ENCODE results near the gene FYB1.
"Not testable (repeated sequence)": the region's sequence is repeated elsewhere in the genome, so short reads cannot be mapped to it uniquely, and the experiment has no call there.

FYB1 gene, protein sequence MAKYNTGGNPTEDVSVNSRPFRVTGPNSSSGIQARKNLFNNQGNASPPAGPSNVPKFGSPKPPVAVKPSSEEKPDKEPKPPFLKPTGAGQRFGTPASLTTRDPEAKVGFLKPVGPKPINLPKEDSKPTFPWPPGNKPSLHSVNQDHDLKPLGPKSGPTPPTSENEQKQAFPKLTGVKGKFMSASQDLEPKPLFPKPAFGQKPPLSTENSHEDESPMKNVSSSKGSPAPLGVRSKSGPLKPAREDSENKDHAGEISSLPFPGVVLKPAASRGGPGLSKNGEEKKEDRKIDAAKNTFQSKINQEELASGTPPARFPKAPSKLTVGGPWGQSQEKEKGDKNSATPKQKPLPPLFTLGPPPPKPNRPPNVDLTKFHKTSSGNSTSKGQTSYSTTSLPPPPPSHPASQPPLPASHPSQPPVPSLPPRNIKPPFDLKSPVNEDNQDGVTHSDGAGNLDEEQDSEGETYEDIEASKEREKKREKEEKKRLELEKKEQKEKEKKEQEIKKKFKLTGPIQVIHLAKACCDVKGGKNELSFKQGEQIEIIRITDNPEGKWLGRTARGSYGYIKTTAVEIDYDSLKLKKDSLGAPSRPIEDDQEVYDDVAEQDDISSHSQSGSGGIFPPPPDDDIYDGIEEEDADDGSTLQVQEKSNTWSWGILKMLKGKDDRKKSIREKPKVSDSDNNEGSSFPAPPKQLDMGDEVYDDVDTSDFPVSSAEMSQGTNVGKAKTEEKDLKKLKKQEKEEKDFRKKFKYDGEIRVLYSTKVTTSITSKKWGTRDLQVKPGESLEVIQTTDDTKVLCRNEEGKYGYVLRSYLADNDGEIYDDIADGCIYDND

DNA sequence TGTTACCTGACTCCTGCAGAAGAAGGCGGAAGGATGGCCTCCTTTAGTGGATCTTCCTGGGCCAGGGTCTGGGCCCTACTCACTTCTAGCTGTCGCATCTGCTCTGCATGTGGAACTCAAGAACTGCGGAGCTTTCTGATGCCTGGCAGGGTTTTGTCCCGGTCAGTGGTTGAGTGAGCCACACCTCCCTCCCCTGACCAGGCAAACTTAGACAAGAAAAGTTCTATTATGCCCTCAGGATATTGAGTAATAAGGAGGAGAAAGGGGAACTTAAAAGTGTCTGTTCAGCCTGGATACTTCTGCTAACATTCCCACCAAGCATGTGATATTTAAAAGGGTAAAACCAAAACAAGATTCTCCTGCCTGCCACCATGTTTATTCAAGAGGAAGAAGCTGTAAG, at the start of gene FYB1:
Gene FYB1 (minus strand): TSS at position 127 of the 400 bp plus-strand sequence. CDS start 16,603 bp downstream, outside the sequence.
- no peak for DNase-seq

DNA sequence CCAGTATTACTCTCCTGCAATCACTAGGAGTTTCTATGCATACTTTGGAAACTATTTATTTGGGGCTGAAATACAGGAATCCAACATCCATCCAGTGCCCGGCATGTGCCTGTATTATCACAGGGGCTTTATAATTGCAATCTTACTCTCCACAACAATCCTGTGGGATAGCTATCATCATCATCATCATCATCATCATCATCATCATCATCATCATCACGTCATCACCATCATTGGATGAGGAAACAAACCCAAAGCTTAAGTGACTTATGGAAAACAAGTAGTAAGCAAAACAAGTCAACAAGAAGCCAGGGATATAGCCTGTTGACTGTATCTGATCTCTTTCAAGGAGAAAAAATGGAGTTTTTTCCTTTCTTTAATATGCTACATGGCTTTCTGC, 47.8 kb upstream of the FYB1 start:
- DNase-seq, result no peak

GRCh38 chr5:39266442-39266841, 47.1 kb upstream of the FYB1 start:
- DNase-seq, result peak; percentile 22

- no peak for DNase-seq
Observed at GRCh38 chr5:39264528-39264927, 45.2 kb upstream of the FYB1 start.

GRCh38 chr5:39262981-39263380, 43.6 kb upstream of the FYB1 start:
- DNase-seq, result no peak

- no peak for DNase-seq
Observed at GRCh38 chr5:39260095-39260494, 40.7 kb upstream of the FYB1 start.

- no peak for DNase-seq
Observed at GRCh38 chr5:39257554-39257953, 38.2 kb upstream of the FYB1 start.

- DNase-seq, result peak; percentile 66
Observed at GRCh38 chr5:39256477-39257235, 37.3 kb upstream of the FYB1 start.

- DNase-seq, result no peak
Observed at GRCh38 chr5:39255406-39255805, 36.0 kb upstream of the FYB1 start.

DNA sequence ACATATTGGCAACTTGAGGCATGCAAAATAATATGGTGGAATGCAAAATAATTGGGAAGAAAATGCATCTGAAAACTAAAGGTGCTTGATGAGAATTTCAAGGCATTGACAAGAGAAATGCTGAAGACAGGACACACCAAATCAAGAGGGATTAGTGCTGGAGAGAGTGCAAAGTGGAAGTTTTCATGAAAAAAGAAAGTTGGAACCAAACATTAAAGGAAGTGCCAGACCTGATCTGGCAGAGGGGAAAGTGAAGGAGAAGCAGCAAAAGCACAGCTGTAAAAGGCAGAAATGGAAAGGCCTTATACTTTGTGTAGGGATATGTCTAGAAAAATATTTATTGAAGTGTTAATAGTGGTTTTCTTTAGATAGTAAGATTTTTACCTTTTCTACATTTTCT, 35.3 kb upstream of the FYB1 start:
- DNase-seq, result no peak

DNA sequence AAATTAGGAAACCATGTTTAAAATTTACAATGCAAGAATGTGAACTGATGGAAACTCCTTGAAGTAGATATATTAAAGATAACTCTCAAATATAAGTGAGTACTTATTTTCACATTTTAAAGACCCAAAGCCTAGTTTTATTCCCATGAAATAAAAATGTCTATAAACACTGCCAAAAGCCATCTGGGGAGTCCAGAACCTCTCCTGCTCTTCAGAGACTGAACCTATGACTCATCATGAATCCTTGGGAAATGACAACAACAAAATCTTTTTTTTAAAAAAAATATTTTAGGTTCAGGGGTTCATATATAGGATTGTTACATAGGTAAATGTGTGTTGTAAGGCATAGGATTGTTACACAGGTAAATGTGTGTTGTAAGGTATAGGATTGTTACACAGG, 33.8 kb upstream of the FYB1 start:
- DNase-seq, result peak; percentile 24

GRCh38 chr5:39249564-39250274, 30.4 kb upstream of the FYB1 start:
- no peak for DNase-seq

DNA sequence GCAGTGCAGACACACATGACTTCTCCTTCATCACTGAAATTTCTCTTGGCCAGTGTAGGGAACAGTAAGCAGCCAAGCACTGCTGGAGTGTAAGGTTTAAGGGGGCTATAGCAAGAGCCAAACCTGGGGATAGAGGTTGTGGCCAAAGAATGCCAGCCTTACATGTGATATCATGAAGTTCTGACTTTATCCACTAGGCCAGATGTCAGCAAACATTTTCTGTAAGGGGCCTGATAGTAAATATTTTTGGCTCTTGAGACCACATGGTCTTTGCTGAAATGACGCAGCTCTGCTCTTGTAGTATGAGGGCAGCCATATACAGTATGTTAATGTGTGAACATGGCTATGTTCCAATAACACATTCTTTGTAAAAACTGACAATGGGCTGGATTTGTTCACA, 29.7 kb upstream of the FYB1 start:
- no peak for DNase-seq

- DNase-seq, result no peak
Observed at GRCh38 chr5:39240750-39241149, 21.4 kb upstream of the FYB1 start.

- no peak for DNase-seq
Observed at GRCh38 chr5:39238366-39239105, 19.2 kb upstream of the FYB1 start.

DNA sequence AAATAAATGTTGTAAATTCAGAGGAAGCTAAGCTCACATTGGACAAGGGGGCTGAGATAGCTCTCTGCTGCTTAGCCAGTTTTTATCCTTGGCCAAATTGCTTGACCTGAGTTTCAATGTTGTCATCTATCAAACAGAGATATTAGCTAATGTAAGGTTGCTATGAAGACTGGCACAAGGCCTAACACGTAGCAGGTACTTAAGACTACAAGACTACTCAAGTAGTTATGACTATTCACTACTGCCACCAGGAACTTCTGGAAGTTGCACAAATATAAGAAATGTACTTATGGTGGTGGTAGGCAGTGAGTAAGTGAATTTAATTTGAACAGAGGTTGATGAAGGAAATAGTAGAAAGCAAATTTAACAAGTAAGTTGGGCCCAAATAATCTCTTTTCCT, 17.4 kb upstream of the FYB1 start:
- DNase-seq, result no peak

DNA sequence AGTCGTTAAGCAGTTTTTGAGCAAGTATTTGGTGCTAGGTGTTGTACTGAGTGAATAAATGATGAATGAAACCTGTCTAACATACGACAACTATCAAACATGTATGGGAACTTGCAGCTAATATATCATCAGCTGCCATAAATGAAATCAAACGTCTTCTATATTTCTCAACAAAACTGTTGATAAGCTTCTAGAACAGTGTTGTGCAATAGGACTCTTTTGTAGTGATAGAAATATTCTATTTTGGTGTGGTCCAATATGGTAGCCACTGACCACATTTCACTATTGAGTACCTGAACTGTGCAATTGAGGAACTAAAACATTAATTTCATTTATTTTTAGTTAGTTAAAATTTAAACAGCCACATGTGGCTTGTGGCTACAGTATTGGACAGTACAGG, 16.3 kb upstream of the FYB1 start:
- no peak for DNase-seq

DNA sequence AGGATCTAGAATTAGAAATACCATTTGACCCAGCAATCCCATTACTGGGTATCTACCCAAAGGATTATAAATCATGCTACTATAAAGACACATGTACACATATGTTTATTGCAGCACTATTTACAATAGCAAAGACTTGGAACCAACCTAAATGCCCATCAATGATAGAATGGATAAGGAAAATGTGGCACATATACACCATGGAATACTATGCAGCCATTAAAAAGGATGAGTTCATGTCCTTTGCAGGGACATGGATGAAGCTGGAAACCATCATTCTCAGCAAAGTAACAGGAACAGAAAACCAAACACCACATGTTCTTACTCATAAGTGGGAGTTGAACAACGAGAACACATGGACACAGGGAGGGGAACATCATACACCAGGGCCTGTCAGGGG, 15.1 kb upstream of the FYB1 start:
- DNase-seq, result not testable (repeated sequence)

DNA sequence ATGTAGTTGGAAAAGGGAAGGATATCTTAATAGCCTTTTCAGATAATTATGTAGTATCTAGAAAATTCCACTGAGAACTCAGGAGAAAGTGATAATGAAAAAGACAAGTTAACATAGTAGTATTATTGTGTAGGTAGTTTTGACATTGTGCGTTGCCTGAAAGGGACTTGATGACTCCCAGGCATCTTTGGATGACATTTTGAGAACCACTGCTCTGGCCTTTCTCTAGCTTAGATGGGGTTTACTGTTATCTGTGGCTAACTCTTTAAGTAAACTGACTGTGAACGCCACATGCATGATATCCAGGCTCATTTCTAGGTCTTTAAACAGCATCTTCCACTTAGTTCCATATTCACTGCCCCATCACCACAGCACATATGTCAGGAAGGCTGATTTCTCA, 14.4 kb upstream of the FYB1 start:
- DNase-seq, result no peak

- DNase-seq, result no peak
Observed at GRCh38 chr5:39231705-39232525, 12.6 kb upstream of the FYB1 start.

DNA sequence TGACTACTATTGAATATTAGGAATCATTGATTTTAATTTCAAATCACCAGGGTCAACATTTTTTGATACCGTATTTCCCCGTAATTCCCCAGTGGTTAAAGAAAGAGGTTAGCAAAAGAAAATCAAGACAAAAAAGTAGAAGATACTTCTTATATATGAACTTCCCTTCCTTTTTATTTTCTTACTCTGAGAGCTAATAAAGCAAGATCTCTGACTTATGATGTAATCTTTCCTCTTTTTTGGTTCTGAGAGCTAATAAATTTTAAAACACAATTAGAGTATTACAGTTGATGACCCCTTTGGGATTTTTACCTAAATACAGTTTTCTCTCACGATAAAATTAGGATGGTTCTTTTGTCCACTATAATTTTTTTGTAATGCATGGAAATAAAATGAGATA, 9.2 kb upstream of the FYB1 start:
- no peak for DNase-seq
